ENCODE measurements around the gene ZBTB49. TPM values are rescaled to one million over a fixed set of nuclear protein-coding genes. Genes with fewer than 3 reads are reported as not detected.

ZBTB49 gene
- total and polyA plus RNA-seq, 2 of the 13 experiments (the other 11 are each of a cell fraction or from before 2014, with no cell fraction given): 3.3 to 4.3 TPM

GRCh38 chr4:4289597-4289940 lies 482 bp upstream of the ZBTB49 start (continued):
- TF ChIP-seq ZSCAN20 (CRISPR knock-in tag; IDR thresholded peaks at IDR 0.05; ENCODE audit: borderline replicate concordance): no peak
- 0 out of 2 replicates have a peak, but pooled peaks have one; percentile 22 for TF ChIP-seq PLSCR1 (CRISPR knock-in tag; IDR thresholded peaks at IDR 0.05; ENCODE audit: borderline replicate concordance)
- no peak for TF ChIP-seq ZNF414 (CRISPR knock-in tag; IDR thresholded peaks at IDR 0.05)
- no peak for TF ChIP-seq SP4 (CRISPR knock-in tag; IDR thresholded peaks at IDR 0.05)
- TF ChIP-seq TIGD3 (CRISPR knock-in tag; IDR thresholded peaks at IDR 0.05; ENCODE audit: borderline replicate concordance): 0 out of 2 replicates have a peak, but pooled peaks have one; percentile 4
- no peak for TF ChIP-seq ZNF256 (CRISPR knock-in tag; conservative IDR thresholded peaks at IDR 0.05)
- TF ChIP-seq GTF2F1 (IDR thresholded peaks at IDR 0.05; ENCODE audit: low read length): no peak
- no peak for TF ChIP-seq ARID2 (CRISPR knock-in tag; IDR thresholded peaks at IDR 0.05; ENCODE audit: borderline replicate concordance)
- no peak for TF ChIP-seq ZNF781 (CRISPR knock-in tag; IDR thresholded peaks at IDR 0.05; ENCODE audit: borderline replicate concordance, not compliant biosample characterization)
- 0 out of 2 replicates have a peak, but pooled peaks have one; percentile 1 for TF ChIP-seq ZNF691 (CRISPR knock-in tag; IDR thresholded peaks at IDR 0.05; ENCODE audit: borderline replicate concordance, low read depth)
- TF ChIP-seq HES4 (CRISPR knock-in tag; IDR thresholded peaks at IDR 0.05; ENCODE audit: borderline replicate concordance): no peak
- TF ChIP-seq SOX13 (IDR thresholded peaks at IDR 0.05): no peak
- TF ChIP-seq SOX13 (CRISPR knock-in tag; conservative IDR thresholded peaks at IDR 0.05 in 1 of 2, IDR thresholded peaks at IDR 0.05 in 1 of 2): no peak
- no peak for TF ChIP-seq HOMEZ (CRISPR knock-in tag; IDR thresholded peaks at IDR 0.05; ENCODE audit: low read depth)
- TF ChIP-seq SOX5 (CRISPR knock-in tag; IDR thresholded peaks at IDR 0.05; ENCODE audit: borderline replicate concordance): no peak
- TF ChIP-seq CTCF (CRISPR knock-in tag; IDR thresholded peaks at IDR 0.05): no peak
- no peak for TF ChIP-seq POLR2AphosphoS2 (IDR thresholded peaks at IDR 0.05; ENCODE audit: low read depth, low read length)
- TF ChIP-seq ZNF367 (CRISPR knock-in tag; IDR thresholded peaks at IDR 0.05; ENCODE audit: borderline replicate concordance): no peak
- no peak for TF ChIP-seq MATR3 (CRISPR knock-in tag; IDR thresholded peaks at IDR 0.05)
- no peak for TF ChIP-seq YEATS4 (CRISPR knock-in tag; IDR thresholded peaks at IDR 0.05; ENCODE audit: borderline replicate concordance)
- no peak for TF ChIP-seq PPARG (CRISPR knock-in tag; conservative IDR thresholded peaks at IDR 0.05)
- TF ChIP-seq TOPORS (CRISPR knock-in tag; IDR thresholded peaks at IDR 0.05): no peak
- TF ChIP-seq TRIM22 (IDR thresholded peaks at IDR 0.05): no peak
